RWPE2 (cell line): ENCODE data around the gene CPEB4.

Experiments used
- ATAC-seq: fragments of 200-7000 bp; cut with Tn5 transposase; 3 replicates; pipeline ENCODE4 v1.9.1; 2021; ENCODE audit warnings: low read depth
- DNase-seq: peaks from one replicate; pipeline ENCODE4 v3.0.0-alpha.2; 2020; ENCODE audit warnings: low spot score
- H3K27ac ChIP-seq: fragments of 450-650 bp; 2 replicates; pipeline ENCODE4 v1.5.1; 2017; ENCODE audit warnings: mild to moderate bottlenecking; ENCODE audit not compliant: poor library complexity, severe bottlenecking
- H3K27me3 ChIP-seq: fragments of 250-450 bp; sonication (Bioruptor Pico); 2 replicates; pipeline ENCODE4 v1.5.1; 2021; ENCODE audit warnings: mild to moderate bottlenecking, moderate library complexity; ENCODE audit not compliant: insufficient read depth, poor library complexity, severe bottlenecking
- H3K36me3 ChIP-seq: fragments of 250-450 bp; sonication (Bioruptor Pico); 2 replicates; pipeline ENCODE4 v1.5.1; 2020; ENCODE audit warnings: low read depth, mild to moderate bottlenecking, moderate library complexity
- H3K4me1 ChIP-seq: fragments of 250-450 bp; sonication (Bioruptor Pico); 2 replicates; pipeline ENCODE4 v1.5.1; 2021; ENCODE audit warnings: mild to moderate bottlenecking, moderate library complexity; ENCODE audit not compliant: insufficient read depth, poor library complexity, severe bottlenecking
- H3K4me3 ChIP-seq: fragments of 250-450 bp; sonication (Bioruptor Pico); 2 replicates; pipeline ENCODE4 v1.5.1; 2021; ENCODE audit warnings: mild to moderate bottlenecking, moderate library complexity; ENCODE audit not compliant: severe bottlenecking
- H3K9me3 ChIP-seq: fragments of 250-450 bp; sonication (Bioruptor Pico); 2 replicates; pipeline ENCODE4 v1.5.1; 2021; ENCODE audit warnings: mild to moderate bottlenecking, moderate library complexity; ENCODE audit not compliant: severe bottlenecking
- CTCF ChIP-seq: fragments of 450-650 bp; IDR thresholded peaks from one replicate; pipeline ENCODE4 v1.5.1; 2017; ENCODE audit warnings: mild to moderate bottlenecking, moderate library complexity; ENCODE audit not compliant: poor library complexity, severe bottlenecking

Gene CPEB4

GRCh38 chr5:173917788-173918786 lies 29.9 kb downstream of the CPEB4 start:
- peak overlapping the region; percentile 71 for H3K27ac ChIP-seq
- ATAC-seq, result peak; percentile 95
- TF ChIP-seq CTCF, result peak; percentile 47
- peak; percentile 71 for DNase-seq
- H3K4me3 ChIP-seq, result peak overlapping the region; percentile 35
- no peaks in the 10 kb centered on the region for H3K36me3 ChIP-seq
- no peaks in the 10 kb centered on the region for H3K9me3 ChIP-seq
- H3K4me1 ChIP-seq, result peaks cover 22% of the 10 kb centered on the region
- H3K27me3 ChIP-seq, result no peaks in the 10 kb centered on the region

DNA sequence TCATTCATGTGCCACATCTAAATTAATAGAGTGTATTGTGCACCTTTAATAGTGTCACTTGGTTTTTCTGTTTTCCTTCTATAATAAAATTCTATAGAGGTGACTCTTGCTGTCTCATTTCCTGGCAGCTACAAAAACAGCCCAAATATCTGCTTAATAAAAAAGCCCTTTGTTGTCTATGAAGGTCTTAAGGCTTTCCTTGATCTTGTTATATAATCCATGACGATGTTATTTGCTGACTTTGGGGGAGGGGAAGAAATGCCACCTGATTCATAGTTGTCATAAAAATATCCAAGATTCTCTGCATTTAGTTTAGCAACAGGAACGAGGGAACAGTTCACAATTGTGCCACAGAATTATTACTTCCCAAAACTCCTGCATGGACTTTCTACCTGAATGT lies 31.3 kb downstream of the CPEB4 start:
- DNase-seq, result no peak
- peak overlapping the region; percentile 71 for H3K27ac ChIP-seq

GRCh38 chr5:173920024-173920753 lies 32.0 kb downstream of the CPEB4 start:
- H3K4me1 ChIP-seq, result peaks cover 22% of the 10 kb centered on the region
- H3K27ac ChIP-seq, result peak overlapping the region; percentile 71
- no peaks in the 10 kb centered on the region for H3K27me3 ChIP-seq
- no peak for TF ChIP-seq CTCF
- H3K36me3 ChIP-seq, result no peaks in the 10 kb centered on the region
- DNase-seq (no peak), ATAC-seq (no peak)
- H3K9me3 ChIP-seq, result no peaks in the 10 kb centered on the region
- H3K4me3 ChIP-seq, result no peak overlapping the region

More for the DNA sequence above, 31.3 kb downstream of the CPEB4 start:
- Histone ChIP-seq H3K4me1 (peaks cover 22% of the 10 kb centered on the region), H3K4me3 (no peak overlapping the region), H3K27me3 (no peaks in the 10 kb centered on the region), H3K36me3 (no peaks in the 10 kb centered on the region), H3K9me3 (no peaks in the 10 kb centered on the region)
- no peak for TF ChIP-seq CTCF
- ATAC-seq, result no peak

DNA sequence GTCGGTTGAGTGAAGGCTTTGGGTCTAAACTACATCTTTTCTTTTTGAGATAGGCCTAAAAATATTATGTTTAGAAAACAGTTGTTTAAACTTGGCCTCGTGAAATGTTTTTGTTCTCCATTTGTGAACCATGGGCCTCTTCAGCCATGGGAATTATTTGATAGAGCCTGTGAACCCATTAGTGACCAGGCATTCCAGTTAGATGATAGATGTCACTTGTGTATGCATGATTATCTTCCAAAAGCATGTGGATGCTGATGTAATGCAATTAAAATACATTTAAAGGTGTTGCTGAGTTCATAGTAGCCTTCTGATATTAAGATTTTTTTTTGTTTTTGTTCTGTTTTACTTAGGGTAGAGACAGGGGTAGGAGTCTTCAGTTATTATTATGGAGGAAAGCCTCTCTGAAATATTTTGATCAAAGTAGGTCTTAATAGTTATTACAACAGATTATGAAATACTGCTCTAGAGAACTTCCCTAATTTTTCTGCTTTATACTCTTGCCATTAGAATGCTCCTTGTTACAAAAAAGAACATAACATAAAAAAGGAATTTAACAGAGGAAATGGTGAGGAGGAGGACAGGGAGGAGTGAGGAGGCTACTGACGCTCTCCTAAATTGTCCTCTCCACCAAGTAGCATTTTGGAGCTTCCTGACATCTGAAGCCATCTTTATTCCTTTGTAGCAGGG lies 32.9 kb downstream of the CPEB4 start:
- H3K9me3 ChIP-seq, result no peaks in the 10 kb centered on the region
- no peak overlapping the region for H3K4me3 ChIP-seq
- no peaks in the 10 kb centered on the region for H3K36me3 ChIP-seq
- no peaks in the 10 kb centered on the region for H3K27me3 ChIP-seq
- H3K4me1 ChIP-seq, result peaks cover 23% of the 10 kb centered on the region
- ATAC-seq, result no peak
- DNase-seq, result no peak
- H3K27ac ChIP-seq, result no peak overlapping the region
- TF ChIP-seq CTCF, result no peak
